IPS-18a (cell line): ENCODE measurements around the gene TMEM131.

Experiments
- H3K27ac ChIP-seq: one replicate; pipeline ENCODE4 v1.5.1; 2013; ENCODE audit warnings: low read length
- H3K27me3 ChIP-seq: one replicate; pipeline ENCODE4 v1.6.1; 2013; ENCODE audit warnings: mild to moderate bottlenecking, low read length; ENCODE audit not compliant: control insufficient read depth, insufficient read depth
- H3K36me3 ChIP-seq: one replicate; pipeline ENCODE4 v1.6.1; 2013; ENCODE audit warnings: low read depth, low read length; ENCODE audit not compliant: control insufficient read depth
- H3K4me1 ChIP-seq: one replicate; pipeline ENCODE4 v1.6.1; 2013; ENCODE audit warnings: low read depth, low read length; ENCODE audit not compliant: control insufficient read depth
- H3K4me3 ChIP-seq: one replicate; pipeline ENCODE4 v1.5.1; 2013; ENCODE audit warnings: low read length
- H3K9ac ChIP-seq: one replicate; pipeline ENCODE4 v1.6.1; 2013; ENCODE audit warnings: mild to moderate bottlenecking, low read length, moderate library complexity
- H3K9me3 ChIP-seq: one replicate; pipeline ENCODE4 v1.6.1; 2013; ENCODE audit warnings: low read depth, low read length; ENCODE audit not compliant: control insufficient read depth

TMEM131 gene

GRCh38 chr2:97983698-97984097 is 12.1 kb downstream of the TMEM131 start:
- H3K27ac ChIP-seq: no peak overlapping the region
- no peak overlapping the region for H3K4me3 ChIP-seq
- no peaks in the 10 kb centered on the region for H3K27me3 ChIP-seq
- peaks cover 6% of the 10 kb centered on the region for H3K9me3 ChIP-seq
- peaks cover 7% of the 10 kb centered on the region for H3K4me1 ChIP-seq
- H3K9ac ChIP-seq: no peak overlapping the region
- H3K36me3 ChIP-seq: no peaks in the 10 kb centered on the region

DNA sequence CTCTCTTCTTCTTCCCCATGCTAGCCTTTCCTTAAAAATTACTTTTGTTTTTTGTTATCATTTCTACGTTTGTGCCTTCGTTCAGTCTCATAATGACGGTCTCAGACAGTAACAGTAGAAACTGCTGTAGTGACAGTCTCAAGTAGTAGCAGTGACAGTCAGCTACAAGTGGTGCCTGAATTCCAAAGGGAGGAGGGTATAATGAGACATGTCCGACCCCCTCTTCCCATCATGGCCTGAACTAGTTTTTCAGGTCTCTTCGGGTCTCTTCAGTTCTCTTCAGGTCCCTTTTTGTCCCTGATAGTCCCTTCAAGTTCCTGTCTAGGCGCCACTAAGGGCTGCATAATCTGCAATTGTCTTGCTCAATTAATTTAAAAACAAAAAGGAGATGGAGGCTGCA is 12.6 kb downstream of the TMEM131 start:
- Histone ChIP-seq H3K4me3 (peak overlapping the region; percentile 2), H3K9me3 (peaks cover 2% of the 10 kb centered on the region), H3K27ac (no peak overlapping the region), H3K36me3 (no peaks in the 10 kb centered on the region), H3K9ac (no peak overlapping the region), H3K27me3 (no peaks in the 10 kb centered on the region), H3K4me1 (peaks cover 7% of the 10 kb centered on the region)

DNA sequence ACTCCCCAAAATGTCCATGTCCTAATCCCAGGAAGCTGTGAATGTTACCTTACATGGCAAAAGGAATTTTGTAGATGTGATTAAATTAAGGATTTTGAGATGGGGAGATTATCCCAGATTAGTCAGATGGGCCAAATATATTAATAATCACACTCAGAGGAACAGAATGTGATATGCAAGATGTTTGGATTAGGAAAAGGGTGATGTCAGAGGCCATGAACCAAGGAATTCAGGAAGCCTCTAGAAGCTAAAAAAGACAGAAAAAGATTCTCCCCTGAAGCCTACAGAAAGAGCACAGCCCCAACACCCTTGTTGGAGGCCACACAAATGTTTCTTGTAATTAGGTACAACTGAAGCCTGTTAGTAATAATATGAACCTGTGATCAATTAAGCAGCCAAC is 13.1 kb downstream of the TMEM131 start:
- H3K27ac ChIP-seq: no peak overlapping the region
- no peak overlapping the region for H3K4me3 ChIP-seq
- H3K4me1 ChIP-seq: peaks cover 7% of the 10 kb centered on the region
- no peaks in the 10 kb centered on the region for H3K36me3 ChIP-seq
- H3K9ac ChIP-seq: no peak overlapping the region
- no peaks in the 10 kb centered on the region for H3K9me3 ChIP-seq
- no peaks in the 10 kb centered on the region for H3K27me3 ChIP-seq

DNA sequence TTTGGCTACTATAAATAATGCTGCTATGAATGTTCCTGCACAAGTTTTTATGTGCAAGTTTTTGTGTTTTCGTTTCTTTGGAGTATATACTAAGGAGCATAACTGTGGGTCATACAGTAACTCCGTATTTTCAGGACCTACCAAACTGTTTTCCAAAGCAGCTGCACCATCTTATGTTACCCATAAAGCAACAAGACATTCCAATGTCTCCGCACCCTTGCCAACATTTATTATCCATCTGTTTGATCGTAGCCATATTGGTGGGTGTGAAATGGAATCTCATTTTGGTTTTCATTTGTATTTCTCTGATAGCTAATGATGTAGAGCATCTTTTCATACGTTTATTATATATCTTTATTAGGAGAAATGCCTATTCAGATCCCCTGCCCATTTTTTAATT is 13.8 kb downstream of the TMEM131 start:
- Histone ChIP-seq H3K4me1 (peaks cover 7% of the 10 kb centered on the region), H3K4me3 (no peak overlapping the region), H3K27me3 (no peaks in the 10 kb centered on the region), H3K27ac (no peak overlapping the region), H3K9me3 (no peaks in the 10 kb centered on the region), H3K9ac (no peak overlapping the region), H3K36me3 (no peaks in the 10 kb centered on the region)

GRCh38 chr2:97979904-97980303 is 15.8 kb downstream of the TMEM131 start:
- no peaks in the 10 kb centered on the region for H3K27me3 ChIP-seq
- H3K4me1 ChIP-seq: peaks cover 7% of the 10 kb centered on the region
- H3K36me3 ChIP-seq: no peaks in the 10 kb centered on the region
- no peak overlapping the region for H3K4me3 ChIP-seq
- H3K9ac ChIP-seq: no peak overlapping the region
- H3K27ac ChIP-seq: no peak overlapping the region
- no peaks in the 10 kb centered on the region for H3K9me3 ChIP-seq

DNA sequence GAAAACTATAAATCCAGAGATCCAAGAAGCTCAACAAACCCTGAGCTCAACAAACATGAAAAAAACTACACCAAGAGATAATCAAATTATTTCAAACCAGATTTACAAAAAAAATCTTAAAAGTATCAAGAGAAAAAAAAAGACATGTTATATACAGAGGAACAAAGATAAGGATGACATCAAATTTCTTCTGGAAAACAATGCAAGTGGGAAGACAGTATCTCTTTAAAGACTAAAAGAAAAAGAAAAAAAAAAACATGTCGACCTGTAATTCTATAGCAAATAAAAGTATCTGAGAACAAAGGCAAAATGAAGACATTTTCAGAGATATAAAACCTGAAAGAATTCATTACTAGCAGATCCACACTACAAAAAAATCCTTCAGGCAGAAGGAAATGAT is 21.3 kb downstream of the TMEM131 start:
- Histone ChIP-seq H3K4me3 (no peak overlapping the region), H3K4me1 (no peaks in the 10 kb centered on the region), H3K9me3 (peaks cover 6% of the 10 kb centered on the region), H3K9ac (no peak overlapping the region), H3K36me3 (no peaks in the 10 kb centered on the region), H3K27ac (no peak overlapping the region), H3K27me3 (no peaks in the 10 kb centered on the region)

- Histone ChIP-seq H3K27me3 (no peaks in the 10 kb centered on the region), H3K27ac (no peak overlapping the region), H3K4me1 (peaks cover 2% of the 10 kb centered on the region)
These were observed 25.3 kb downstream of the TMEM131 start for GRCh38 chr2:97970293-97971060.

GRCh38 chr2:97969081-97970067 is 26.4 kb downstream of the TMEM131 start:
- peaks cover 7% of the 10 kb centered on the region for H3K4me1 ChIP-seq
- no peak overlapping the region for H3K27ac ChIP-seq
- H3K4me3 ChIP-seq: no peak overlapping the region
- no peaks in the 10 kb centered on the region for H3K27me3 ChIP-seq
- H3K9me3 ChIP-seq: peaks cover 6% of the 10 kb centered on the region
- H3K9ac ChIP-seq: no peak overlapping the region
- H3K36me3 ChIP-seq: no peaks in the 10 kb centered on the region

More at GRCh38 chr2:97970293-97971060, 25.3 kb downstream of the TMEM131 start:
- peaks cover 6% of the 10 kb centered on the region for H3K9me3 ChIP-seq
- no peak overlapping the region for H3K9ac ChIP-seq
- H3K4me3 ChIP-seq: no peak overlapping the region
- no peaks in the 10 kb centered on the region for H3K36me3 ChIP-seq

DNA sequence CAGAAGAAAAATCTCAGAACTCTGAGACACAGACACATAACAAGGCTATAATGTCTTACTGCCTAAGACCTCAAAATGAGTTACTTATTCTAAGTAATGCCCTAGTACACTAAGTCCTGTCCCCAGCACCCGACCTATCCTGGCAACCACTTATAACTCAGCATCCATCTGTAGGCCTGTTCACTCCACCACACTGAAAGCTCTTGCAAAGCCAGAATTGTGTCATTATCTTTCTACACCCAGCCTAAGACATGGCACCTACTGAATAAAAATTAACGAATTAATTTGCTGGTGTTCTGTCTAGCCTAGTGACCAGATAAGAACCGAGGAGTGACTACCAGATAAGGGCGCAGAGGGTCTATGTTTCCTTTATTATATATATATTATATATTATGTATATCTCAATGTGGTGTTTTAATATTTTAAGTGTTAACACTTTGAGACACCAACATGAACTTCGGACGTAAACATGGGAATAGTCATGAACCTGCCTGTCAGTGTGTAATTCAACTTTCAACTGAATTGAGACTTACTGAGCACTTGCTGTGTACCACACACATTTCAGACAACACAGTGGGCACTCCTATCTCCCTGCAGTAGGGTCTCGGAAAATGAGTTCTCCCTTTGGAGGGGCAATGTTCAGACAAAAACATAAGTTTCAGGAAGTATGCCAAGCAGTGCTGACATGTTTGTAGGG is 27.7 kb downstream of the TMEM131 start:
- peaks cover 7% of the 10 kb centered on the region for H3K4me1 ChIP-seq
- H3K4me3 ChIP-seq: no peak overlapping the region
- H3K9me3 ChIP-seq: no peaks in the 10 kb centered on the region
- H3K27ac ChIP-seq: no peak overlapping the region
- no peak overlapping the region for H3K9ac ChIP-seq
- H3K36me3 ChIP-seq: no peaks in the 10 kb centered on the region
- H3K27me3 ChIP-seq: no peaks in the 10 kb centered on the region

GRCh38 chr2:97967216-97967592 is 28.5 kb downstream of the TMEM131 start:
- Histone ChIP-seq H3K4me1 (peaks cover 7% of the 10 kb centered on the region), H3K9me3 (no peaks in the 10 kb centered on the region), H3K27me3 (no peaks in the 10 kb centered on the region), H3K36me3 (no peaks in the 10 kb centered on the region), H3K4me3 (no peak overlapping the region), H3K9ac (no peak overlapping the region), H3K27ac (no peak overlapping the region)

GRCh38 chr2:97966545-97967215 is 29.1 kb downstream of the TMEM131 start:
- H3K36me3 ChIP-seq: no peaks in the 10 kb centered on the region
- no peak overlapping the region for H3K9ac ChIP-seq
- H3K27ac ChIP-seq: no peak overlapping the region
- H3K4me1 ChIP-seq: peaks cover 7% of the 10 kb centered on the region
- no peaks in the 10 kb centered on the region for H3K9me3 ChIP-seq
- H3K4me3 ChIP-seq: no peak overlapping the region
- H3K27me3 ChIP-seq: no peaks in the 10 kb centered on the region
